Anterior cingulate cortex (tissue), 58 donors: ENCODE results near the gene AEBP1.

Source experiments
- DNase-seq, 58 donors: peaks; one replicate each; lab custom pipeline; 2025; lab: John Stamatoyannopoulos, UW

AEBP1 gene

DNA sequence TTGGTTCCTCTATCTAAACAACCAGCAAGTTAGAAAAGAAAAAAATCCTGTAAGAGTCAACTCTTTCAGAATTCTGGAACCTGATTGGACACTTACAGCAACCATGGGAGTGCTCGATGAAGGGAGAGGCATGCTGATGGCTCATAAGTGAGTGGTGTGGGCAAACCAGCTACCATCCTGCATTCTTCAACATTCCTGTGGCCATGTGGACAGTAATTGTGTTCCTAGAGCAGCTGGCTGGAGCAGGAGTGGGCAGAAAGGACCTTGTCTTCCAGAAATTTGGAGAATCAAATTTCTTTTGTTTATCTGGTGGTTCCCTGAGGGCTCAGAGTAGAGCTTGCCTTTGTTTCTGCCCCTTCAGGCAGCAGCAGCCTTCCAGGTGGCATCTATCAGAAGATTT is 59.4 kb downstream of the AEBP1 start:
- no peak for DNase-seq
